Non-pigmented ciliary epithelial cell (primary cell): ENCODE results near the gene TPSAB1.
"Not testable (repeated sequence)": the region's sequence is repeated elsewhere in the genome, so short reads cannot be mapped to it uniquely, and the experiment has no call there.

ENCODE experiments used
- DNase-seq: peaks from one replicate; pipeline ENCODE4 v3.0.0-alpha.2; 2010; ENCODE audit warnings: low read depth

The TPSAB1 gene

GRCh38 chr16:1249031-1249755 is 8.7 kb downstream of the TPSAB1 start:
- DNase-seq = not testable (repeated sequence)

GRCh38 chr16:1253701-1254364 is 13.3 kb downstream of the TPSAB1 start:
- not testable (repeated sequence) for DNase-seq

- DNase-seq = not testable (repeated sequence)
Observed at GRCh38 chr16:1254821-1255220, 14.3 kb downstream of the TPSAB1 start.

GRCh38 chr16:1255276-1256122 is 15.0 kb downstream of the TPSAB1 start, which contains the start of gene TPSD1:
TSS of gene TPSD1 (plus strand) at chr16:1256069. CDS start at chr16:1256281, 212 bp downstream.
- not testable (repeated sequence) for DNase-seq

- not testable (repeated sequence) for DNase-seq
Observed at GRCh38 chr16:1256296-1256873, 15.9 kb downstream of the TPSAB1 start.

- DNase-seq = no peak
Observed at GRCh38 chr16:1256874-1257322, 16.4 kb downstream of the TPSAB1 start.

GRCh38 chr16:1257561-1258224 is 17.2 kb downstream of the TPSAB1 start:
- DNase-seq = no peak

- DNase-seq = no peak
Observed at GRCh38 chr16:1258225-1258600, 17.7 kb downstream of the TPSAB1 start.

- no peak for DNase-seq
Observed at GRCh38 chr16:1258906-1259759, 18.6 kb downstream of the TPSAB1 start.

GRCh38 chr16:1259760-1260068 is 19.2 kb downstream of the TPSAB1 start:
- DNase-seq = no peak

GRCh38 chr16:1260101-1260680 is 19.7 kb downstream of the TPSAB1 start:
- DNase-seq = no peak

- DNase-seq = no peak
Observed at GRCh38 chr16:1261131-1261892, 20.8 kb downstream of the TPSAB1 start.

- DNase-seq = no peak
Observed at GRCh38 chr16:1262210-1262845, 21.8 kb downstream of the TPSAB1 start.

GRCh38 chr16:1262846-1263221 is 22.3 kb downstream of the TPSAB1 start:
- no peak for DNase-seq

GRCh38 chr16:1263591-1264344 is 23.3 kb downstream of the TPSAB1 start:
- no peak for DNase-seq

- DNase-seq = no peak
Observed at GRCh38 chr16:1264345-1265089, 24.0 kb downstream of the TPSAB1 start.

- no peak for DNase-seq
Observed at GRCh38 chr16:1265090-1265630, 24.7 kb downstream of the TPSAB1 start.
